Gastrocnemius medialis (tissue), 4 donors: Measurements from ENCODE around the gene NCOA7.

Experiments used
- POLR2A ChIP-seq, 2 donors: fragments of 450-650 bp; IDR thresholded peaks; one replicate each; pipeline ENCODE4 v1.6.1; 2017; ENCODE audit warnings: antibody characterized with exemption in 2 of 2, mild to moderate bottlenecking in 2 of 2, moderate library complexity in 2 of 2
- TF ChIP-seq, protein P1 (sequence below), 5 experiments: fragments of 450-650 bp in 3 of 5; fragments of 200-600 bp in 2 of 5; sonication (generic) in 2 of 5; IDR thresholded peaks in 4 of 5; conservative IDR thresholded peaks in 1 of 5; 1 replicate in 4 of 5; 2 replicates in 1 of 5; pipeline ENCODE4 v1.5.1; 2016 to 2019; ENCODE audit warnings: antibody characterized with exemption in 5 of 5, mild to moderate bottlenecking in 3 of 5, moderate library complexity in 3 of 5

DNA sequence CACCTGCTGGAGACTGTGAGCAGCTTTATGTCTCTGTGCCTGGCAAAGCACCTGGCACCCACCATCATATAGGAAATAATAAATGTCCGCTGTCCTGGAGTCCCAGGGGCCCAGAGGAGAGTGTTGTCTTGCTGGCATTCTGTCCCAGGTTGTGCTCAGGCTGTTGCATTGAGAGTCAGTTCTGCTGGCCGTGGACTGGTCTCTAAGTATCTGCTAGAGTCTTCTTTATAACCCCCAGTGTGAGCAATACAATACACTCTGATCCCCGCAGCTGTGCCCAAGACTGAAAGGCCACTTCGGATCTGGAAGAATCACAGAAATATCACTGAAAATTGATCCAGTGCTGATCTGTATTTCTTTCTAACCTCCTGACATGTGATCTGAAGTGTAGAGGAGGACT is 127.5 kb downstream of the NCOA7 start:
- TF ChIP-seq, protein P1, sequence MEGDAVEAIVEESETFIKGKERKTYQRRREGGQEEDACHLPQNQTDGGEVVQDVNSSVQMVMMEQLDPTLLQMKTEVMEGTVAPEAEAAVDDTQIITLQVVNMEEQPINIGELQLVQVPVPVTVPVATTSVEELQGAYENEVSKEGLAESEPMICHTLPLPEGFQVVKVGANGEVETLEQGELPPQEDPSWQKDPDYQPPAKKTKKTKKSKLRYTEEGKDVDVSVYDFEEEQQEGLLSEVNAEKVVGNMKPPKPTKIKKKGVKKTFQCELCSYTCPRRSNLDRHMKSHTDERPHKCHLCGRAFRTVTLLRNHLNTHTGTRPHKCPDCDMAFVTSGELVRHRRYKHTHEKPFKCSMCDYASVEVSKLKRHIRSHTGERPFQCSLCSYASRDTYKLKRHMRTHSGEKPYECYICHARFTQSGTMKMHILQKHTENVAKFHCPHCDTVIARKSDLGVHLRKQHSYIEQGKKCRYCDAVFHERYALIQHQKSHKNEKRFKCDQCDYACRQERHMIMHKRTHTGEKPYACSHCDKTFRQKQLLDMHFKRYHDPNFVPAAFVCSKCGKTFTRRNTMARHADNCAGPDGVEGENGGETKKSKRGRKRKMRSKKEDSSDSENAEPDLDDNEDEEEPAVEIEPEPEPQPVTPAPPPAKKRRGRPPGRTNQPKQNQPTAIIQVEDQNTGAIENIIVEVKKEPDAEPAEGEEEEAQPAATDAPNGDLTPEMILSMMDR (IDR thresholded peaks at IDR 0.05 in 4 of 5, conservative IDR thresholded peaks at IDR 0.05 in 1 of 5), result no peak
- no peak for TF ChIP-seq POLR2A (IDR thresholded peaks at IDR 0.05)
